Middle frontal gyrus (tissue), 1 donor: Measurements from ENCODE around the gene ZBTB21.
"Not testable (repeated sequence)": the region's sequence is repeated elsewhere in the genome, so short reads cannot be mapped to it uniquely, and the experiment has no call there.

Source experiments
- DNase-seq: peaks from one replicate; pipeline ENCODE4 v3.0.0-alpha.2; 2015; ENCODE audit warnings: low spot score; ENCODE audit errors: extremely low spot score

ZBTB21 gene

GRCh38 chr21:41953831-41954653 is 56.1 kb downstream of the ZBTB21 start, which contains the start of gene C2CD2:
Gene C2CD2 (minus strand): TSS chr21:41954018. CDS start chr21:41953648, 370 bp downstream.
- no peak for DNase-seq

GRCh38 chr21:41953249-41953830 is 56.8 kb downstream of the ZBTB21 start:
- DNase-seq, result no peak

- DNase-seq, result no peak
These were observed 57.5 kb downstream of the ZBTB21 start for GRCh38 chr21:41952568-41953248.

GRCh38 chr21:41951876-41952567 is 58.1 kb downstream of the ZBTB21 start:
- no peak for DNase-seq

GRCh38 chr21:41950941-41951351 is 59.2 kb downstream of the ZBTB21 start:
- DNase-seq, result no peak

GRCh38 chr21:41949631-41950030 is 60.5 kb downstream of the ZBTB21 start:
- DNase-seq, result not testable (repeated sequence)

GRCh38 chr21:41948901-41949300 is 61.3 kb downstream of the ZBTB21 start:
- no peak for DNase-seq

- peak; percentile 57 for DNase-seq
These were observed 61.9 kb downstream of the ZBTB21 start for GRCh38 chr21:41948078-41948895.

GRCh38 chr21:41945982-41946381 is 64.2 kb downstream of the ZBTB21 start:
- no peak for DNase-seq

GRCh38 chr21:41943851-41944250 is 66.3 kb downstream of the ZBTB21 start:
- no peak for DNase-seq

GRCh38 chr21:41942457-41942856 is 67.7 kb downstream of the ZBTB21 start:
- no peak for DNase-seq

- no peak for DNase-seq
These were observed 68.2 kb downstream of the ZBTB21 start for GRCh38 chr21:41941941-41942340.

GRCh38 chr21:41940431-41940830 is 69.7 kb downstream of the ZBTB21 start:
- no peak for DNase-seq

GRCh38 chr21:41939391-41939790 is 70.8 kb downstream of the ZBTB21 start:
- no peak for DNase-seq
